T-cell (primary cell): ENCODE measurements around the gene ENTPD8. TPM values are rescaled to one million over a fixed set of nuclear protein-coding genes. Genes with fewer than 3 reads are reported as not detected.
"Not testable (repeated sequence)": the region's sequence is repeated elsewhere in the genome, so short reads cannot be mapped to it uniquely, and the experiment has no call there.

Experiments
- ATAC-seq, 4 experiments: fragments of 200-7000 bp in 3 of 4; fragments of 150-1000 bp in 1 of 4; cut with Tn5 transposase; replicated peaks in 1 of 4; 1 replicate in 3 of 4; 2 replicates in 1 of 4; pipeline ENCODE4 v1.10.0; 2021; ENCODE audit warnings: moderate library complexity in 3 of 4, mild to moderate bottlenecking in 2 of 4, moderate number of reproducible peaks in 1 of 4
- CTCF ChIA-PET, 2 donors: fragments of 300-600 bp; sonication (Branson Sonifier 250); formaldehyde crosslinking; loops; one replicate each; lab custom pipeline; 2022; ENCODE audit warnings: antibody characterized with exemption in 2 of 2; lab: Charles Lee
- POLR2A ChIA-PET, 2 donors: fragments of 300-600 bp; sonication (Branson Sonifier 250); formaldehyde crosslinking; loops; one replicate each; lab custom pipeline; 2022; ENCODE audit warnings: antibody characterized with exemption in 2 of 2; lab: Charles Lee
- DNase-seq, 35 experiments: peaks; one replicate each; pipeline versions ENCODE4 v3.0.0 to v3.0.0-alpha.2; 2013 to 2023
- H3K27ac ChIP-seq: one replicate; pipeline ENCODE4 v1.5.1; 2013; ENCODE audit warnings: low read length
- H3K27me3 ChIP-seq, 2 experiments: replicated peaks in 1 of 2; 1 replicate in 1 of 2; 2 replicates in 1 of 2; pipeline versions ENCODE4 v1.6.1 to v1.7.0; 2013; ENCODE audit warnings: low read length in 1 of 2, mixed read lengths in 1 of 2; ENCODE audit not compliant: control insufficient read depth in 2 of 2, insufficient read depth in 2 of 2; ENCODE audit errors: extremely low read depth in 1 of 2
- H3K36me3 ChIP-seq, 2 donors: 1 replicate in 1 of 2; 2 replicates in 1 of 2; pipeline versions ENCODE4 v1.6.1 to v1.7.0; 2013; ENCODE audit warnings: low read length in 1 of 2; ENCODE audit not compliant: control insufficient read depth in 2 of 2, insufficient read depth in 1 of 2; ENCODE audit errors: extremely low read depth in 1 of 2
- H3K4me1 ChIP-seq, 2 experiments: 1 replicate in 1 of 2; 2 replicates in 1 of 2; pipeline versions ENCODE4 v1.6.1 to v1.7.0; 2013; ENCODE audit warnings: low read length in 2 of 2, mixed read lengths in 1 of 2; ENCODE audit not compliant: insufficient read depth in 2 of 2, control insufficient read depth in 1 of 2; ENCODE audit errors: extremely low read depth in 1 of 2
- H3K4me3 ChIP-seq, 2 donors: 1 replicate in 1 of 2; 2 replicates in 1 of 2; pipeline versions ENCODE4 v1.5.1 to v1.7.0; 2013; ENCODE audit warnings: mild to moderate bottlenecking in 2 of 2, low read length in 1 of 2, moderate library complexity in 1 of 2; ENCODE audit not compliant: control insufficient read depth in 1 of 2; ENCODE audit errors: extremely low read depth in 1 of 2
- H3K9me3 ChIP-seq: 2 replicates; pipeline ENCODE4 v1.7.0; 2013
- H3K27ac Mint-ChIP-seq, 2 donors: one replicate each; pipeline ENCODE4 v1.8.0; 2020 to 2021; ENCODE audit warnings: mild to moderate bottlenecking in 2 of 2, mixed read lengths in 2 of 2
- H3K27me3 Mint-ChIP-seq, 2 donors: one replicate each; pipeline ENCODE4 v1.8.0; 2021 to 2022; ENCODE audit warnings: mixed read lengths in 2 of 2
- H3K36me3 Mint-ChIP-seq: one replicate; pipeline ENCODE4 v1.8.0; 2021; ENCODE audit warnings: mixed read lengths
- H3K4me1 Mint-ChIP-seq, 3 donors: one replicate each; pipeline ENCODE4 v1.8.0; 2020 to 2022; ENCODE audit warnings: mixed read lengths in 3 of 3, mild to moderate bottlenecking in 1 of 3
- H3K4me3 Mint-ChIP-seq, 3 donors: one replicate each; pipeline ENCODE4 v1.8.0; 2020 to 2022; ENCODE audit warnings: mild to moderate bottlenecking in 3 of 3, mixed read lengths in 3 of 3, moderate library complexity in 3 of 3
- H3K9me3 Mint-ChIP-seq, 3 donors: one replicate each; pipeline ENCODE4 v1.8.0; 2020 to 2022; ENCODE audit warnings: mixed read lengths in 3 of 3
- WGBS: methylation state at CpG from one replicate; pipeline ENCODE4 v1.1.5; 2013; ENCODE audit warnings: missing lambda C conversion rate; ENCODE audit not compliant: insufficient coverage; 5-methylcytosine and 5-hydroxymethylcytosine counted together
- total RNA-seq, 35 experiments: library from RNA in 6 of 35; stranded (reverse) in 6 of 35; fragments of 120-200 nt in 1 of 35; gene quantifications; one replicate each; pipeline versions ENCODE4 v1.2.1 to v1.2.4 and lab custom pipeline; 2013 to 2026

Gene ENTPD8
- total RNA-seq, 5 donors from 2014 or later (not counting 1 experiment from before 2014, with no cell fraction given): not detected

DNA sequence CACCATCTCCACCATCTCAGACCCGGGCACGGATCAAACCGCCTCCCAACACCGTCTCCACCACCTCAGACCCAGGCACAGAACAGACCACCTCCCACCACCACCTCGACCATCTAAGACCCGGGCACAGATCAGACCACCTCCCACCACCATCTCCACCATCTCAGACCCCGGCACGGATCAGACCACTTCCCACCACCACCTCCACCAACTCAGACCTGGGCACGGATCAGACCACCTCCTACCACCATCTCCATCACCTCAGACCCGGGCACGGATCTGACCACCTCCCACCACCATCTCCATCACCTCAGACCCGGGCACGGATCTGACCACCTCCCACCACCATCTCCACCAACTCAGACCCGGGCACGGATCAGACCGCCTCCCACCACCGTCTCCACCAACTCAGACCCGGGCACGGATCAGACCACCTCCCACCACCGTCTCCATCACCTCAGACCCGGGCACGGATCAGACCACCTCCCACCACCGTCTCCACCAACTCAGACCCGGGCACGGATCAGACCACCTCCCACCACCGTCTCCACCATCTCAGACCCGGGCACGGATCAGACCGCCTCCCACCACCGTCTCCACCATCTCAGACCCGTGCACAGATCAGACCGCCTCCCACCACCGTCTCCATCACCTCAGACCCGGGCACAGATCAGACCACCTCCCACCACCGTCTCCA is 25.4 kb upstream of the ENTPD8 start:
- ATAC-seq, H3K9me3 ChIP-seq, CTCF ChIA-PET, H3K27me3 Mint-ChIP-seq, POLR2A ChIA-PET, H3K4me3 Mint-ChIP-seq, H3K4me3 ChIP-seq, H3K9me3 Mint-ChIP-seq, H3K27ac ChIP-seq, H3K27me3 ChIP-seq, DNase-seq, H3K27ac Mint-ChIP-seq, H3K36me3 ChIP-seq, H3K36me3 Mint-ChIP-seq: not testable (repeated sequence)
- peaks cover 14 to 20% (median 18%) of the 10 kb centered on the region in 3 donors for H3K4me1 Mint-ChIP-seq
- H3K4me1 ChIP-seq: peaks cover 6 to 22% of the 10 kb centered on the region in 2 experiments
- WGBS: 91% methylated on average over 33 of the region's 35 CpGs

DNA sequence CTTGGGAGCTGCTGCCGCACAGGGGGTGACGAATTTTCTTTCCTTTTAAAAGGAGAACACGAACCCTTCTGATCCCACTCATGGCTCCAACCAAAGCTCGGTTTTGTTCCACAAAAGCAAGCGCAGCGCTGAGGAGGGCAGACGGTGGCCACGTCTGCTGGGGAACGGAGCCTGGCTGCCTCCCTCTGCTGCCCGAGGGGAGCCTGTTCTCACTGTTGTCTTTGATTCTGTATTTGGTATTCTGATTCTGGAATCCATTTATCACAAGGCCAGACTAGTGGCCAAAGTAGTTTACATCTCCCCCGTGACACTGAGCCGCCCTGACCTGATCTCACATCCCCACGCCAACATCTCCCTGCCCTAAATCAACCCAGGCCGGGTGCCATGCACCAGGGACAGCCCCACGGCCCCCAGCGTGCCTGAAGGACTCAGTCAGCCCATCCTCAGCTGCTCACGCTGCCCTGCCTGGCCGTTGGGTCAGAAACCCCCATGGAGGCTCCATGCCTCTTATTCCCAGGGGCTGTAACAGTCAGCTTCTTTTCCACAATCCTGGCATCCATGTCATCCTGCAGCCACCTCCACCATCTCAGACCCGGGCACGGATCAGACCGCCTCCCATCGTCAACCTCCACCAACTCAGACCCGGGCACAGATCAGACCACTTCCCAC is 24.7 kb upstream of the ENTPD8 start:
- no peaks in the 10 kb centered on the region for H3K9me3 Mint-ChIP-seq
- no peak overlapping the region for H3K27ac Mint-ChIP-seq
- Histone ChIP-seq H3K27ac (no peak overlapping the region), H3K27me3 (peaks cover 0 to 9% of the 10 kb centered on the region in 2 experiments), H3K9me3 (no peaks in the 10 kb centered on the region), H3K4me1 (peaks cover 11 to 28% of the 10 kb centered on the region in 2 experiments), H3K36me3 (no peaks in the 10 kb centered on the region), H3K4me3 (no peak overlapping the region)
- WGBS: 91% methylated on average over 17 of the region's 23 CpGs
- ChIA-PET CTCF (no interaction called here), POLR2A (no interaction called here)
- peaks cover 17 to 26% (median 20%) of the 10 kb centered on the region in 3 donors for H3K4me1 Mint-ChIP-seq
- no peaks in the 10 kb centered on the region for H3K27me3 Mint-ChIP-seq
- H3K36me3 Mint-ChIP-seq: no peaks in the 10 kb centered on the region
- H3K4me3 Mint-ChIP-seq: no peak overlapping the region
- DNase-seq (no peak), ATAC-seq (no peak)

DNA sequence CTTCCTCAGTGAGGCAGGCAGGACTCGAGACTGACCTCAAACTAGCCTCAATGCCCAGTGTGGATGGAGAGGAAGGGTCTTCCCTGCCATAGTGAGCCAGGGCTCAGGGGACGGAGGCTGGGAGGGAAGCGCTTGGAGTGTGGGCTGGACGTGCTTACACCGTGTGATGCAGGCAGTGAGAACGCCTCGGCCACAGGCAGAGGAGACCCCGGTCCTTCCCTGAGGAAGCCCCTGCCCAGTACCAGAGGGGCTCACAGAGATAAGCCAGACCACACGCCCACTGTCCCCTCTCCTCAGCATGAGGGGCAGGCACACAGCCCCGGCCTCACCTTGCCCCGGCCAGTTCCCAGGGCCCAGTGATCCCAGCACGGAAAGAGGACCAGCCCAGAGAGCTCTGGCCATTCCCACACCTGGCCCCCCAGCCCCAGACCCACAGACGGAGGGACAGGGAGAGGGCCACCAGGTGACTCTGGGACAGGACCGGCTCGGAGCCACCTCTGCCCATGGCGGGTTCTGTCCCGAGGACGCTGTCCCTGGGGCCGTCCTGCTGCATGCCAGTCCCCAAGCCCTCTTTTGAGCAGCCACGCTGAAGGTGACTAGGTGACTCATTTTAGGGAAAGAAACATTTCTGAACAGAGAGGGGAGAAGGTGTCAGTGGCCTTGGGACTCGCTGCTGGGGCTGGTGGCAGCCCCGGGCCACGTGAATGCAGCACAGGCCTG is 24.0 kb upstream of the ENTPD8 start:
- peaks cover 0 to 8% of the 10 kb centered on the region in 2 experiments for H3K27me3 ChIP-seq
- ATAC-seq: no peak
- H3K36me3 ChIP-seq: no peaks in the 10 kb centered on the region
- Mint-ChIP-seq H3K4me3 (no peak overlapping the region), H3K4me1 (peaks cover 16 to 27% (median 17%) of the 10 kb centered on the region in 3 donors), H3K27ac (no peak overlapping the region), H3K36me3 (no peaks in the 10 kb centered on the region), H3K9me3 (no peaks in the 10 kb centered on the region), H3K27me3 (no peaks in the 10 kb centered on the region)
- no peak for DNase-seq
- 94% methylated on average over 12 of the region's 23 CpGs for WGBS
- no peaks in the 10 kb centered on the region for H3K9me3 ChIP-seq
- CTCF ChIA-PET: no interaction called here
- POLR2A ChIA-PET: no interaction called here
- H3K4me1 ChIP-seq: peaks cover 14 to 33% of the 10 kb centered on the region in 2 experiments
- no peak overlapping the region for H3K4me3 ChIP-seq
- no peak overlapping the region for H3K27ac ChIP-seq

DNA sequence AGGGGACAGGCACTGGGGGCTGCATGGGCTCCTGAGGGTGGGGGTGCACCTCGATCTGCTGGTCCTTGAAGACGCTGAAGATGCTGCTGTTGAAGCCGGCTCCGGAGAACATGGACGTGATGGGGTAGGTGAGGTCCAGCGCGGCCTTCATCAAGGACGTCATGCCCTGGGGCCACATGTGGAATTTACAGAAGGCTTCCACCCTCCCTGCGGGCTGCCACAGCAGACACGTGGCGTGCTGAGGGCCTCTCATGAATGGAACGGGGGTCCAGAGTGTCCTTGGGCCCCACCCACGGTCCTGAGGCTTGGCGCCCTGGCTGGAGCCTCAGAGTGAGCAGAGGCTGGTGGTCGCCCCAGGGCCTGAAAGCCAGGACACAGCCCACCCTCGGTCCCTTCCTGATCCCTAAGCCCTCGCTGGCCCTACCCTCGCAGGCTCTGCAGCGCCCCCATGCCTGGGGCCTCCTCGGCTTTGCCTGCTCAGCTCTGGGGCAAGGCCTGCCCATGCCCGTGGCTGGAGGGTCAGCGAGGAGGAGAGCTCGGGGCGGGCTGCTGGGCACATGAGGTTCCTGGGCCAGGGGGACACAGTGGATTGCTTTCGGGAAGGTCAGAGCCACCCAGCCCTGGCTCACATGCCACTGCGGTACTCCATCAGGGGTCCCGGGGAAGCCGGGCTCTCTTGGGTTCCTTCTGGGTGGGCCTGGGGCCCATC is 23.3 kb upstream of the ENTPD8 start:
- Histone ChIP-seq H3K27ac (no peak overlapping the region), H3K4me3 (no peak overlapping the region), H3K9me3 (no peaks in the 10 kb centered on the region), H3K36me3 (no peaks in the 10 kb centered on the region), H3K4me1 (peaks cover 21 to 40% of the 10 kb centered on the region in 2 experiments), H3K27me3 (peaks cover 0 to 5% of the 10 kb centered on the region in 2 experiments)
- no peak overlapping the region for H3K4me3 Mint-ChIP-seq
- H3K27ac Mint-ChIP-seq: no peak overlapping the region
- ChIA-PET CTCF (no interaction called here), POLR2A (no interaction called here)
- no peak for DNase-seq
- no peaks in the 10 kb centered on the region for H3K27me3 Mint-ChIP-seq
- H3K4me1 Mint-ChIP-seq: peaks cover 22 to 30% (median 22%) of the 10 kb centered on the region in 3 donors
- no peaks in the 10 kb centered on the region for H3K9me3 Mint-ChIP-seq
- WGBS: 96% methylated on average over 25 of the region's 28 CpGs
- ATAC-seq: no peak
- no peaks in the 10 kb centered on the region for H3K36me3 Mint-ChIP-seq

DNA sequence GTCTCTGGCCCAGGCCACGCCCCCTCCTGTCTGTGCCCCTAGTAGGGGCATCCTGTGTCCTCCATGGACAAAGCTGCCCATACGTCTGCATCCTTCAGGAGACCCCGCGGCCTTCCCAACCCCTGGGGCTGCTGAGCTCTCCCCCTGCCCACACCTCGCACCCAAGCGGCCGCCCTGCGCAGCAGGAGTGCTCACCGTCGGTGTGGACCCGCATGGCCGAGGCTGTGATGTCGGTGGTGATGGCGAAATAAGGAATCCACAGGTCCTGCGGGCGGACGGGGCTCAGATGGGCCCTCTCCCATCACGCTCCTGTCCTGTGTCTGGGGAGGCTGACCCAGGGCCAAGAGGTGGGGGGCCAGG is 22.8 kb upstream of the ENTPD8 start:
- ATAC-seq (no peak), DNase-seq (no peak)
- Histone ChIP-seq H3K4me3 (no peak overlapping the region), H3K27ac (no peak overlapping the region), H3K36me3 (no peaks in the 10 kb centered on the region), H3K4me1 (peaks cover 21 to 42% of the 10 kb centered on the region in 2 experiments), H3K27me3 (peaks cover 0 to 5% of the 10 kb centered on the region in 2 experiments), H3K9me3 (no peaks in the 10 kb centered on the region)
- no peaks in the 10 kb centered on the region for H3K9me3 Mint-ChIP-seq
- POLR2A ChIA-PET: no interaction called here
- H3K4me1 Mint-ChIP-seq: peaks cover 23 to 27% (median 23%) of the 10 kb centered on the region in 3 donors
- H3K27ac Mint-ChIP-seq: no peak overlapping the region
- no peaks in the 10 kb centered on the region for H3K36me3 Mint-ChIP-seq
- no peaks in the 10 kb centered on the region for H3K27me3 Mint-ChIP-seq
- 95% methylated on average over 17 of the region's 18 CpGs for WGBS
- no peak overlapping the region for H3K4me3 Mint-ChIP-seq
- CTCF ChIA-PET: no interaction called here
